Stimulated activated memory B cell treated with anti-CD40 and anti-IgM and Interleukin-4, amounts not matched to agents 10 μg/mL and 1 μg/mL and 100 μg/mL, for 72 hours (primary cell): ENCODE data around the gene NUDT13.

Experiments used
- ATAC-seq: fragments of 150-1000 bp; cut with Tn5 transposase; 2 replicates; pipeline ENCODE4 v1.10.0; 2021
- H3K27ac Mint-ChIP-seq: one replicate; pipeline ENCODE4 v1.8.0; 2022; ENCODE audit warnings: mild to moderate bottlenecking, mixed read lengths
- H3K27me3 Mint-ChIP-seq: one replicate; pipeline ENCODE4 v1.8.0; 2022; ENCODE audit warnings: mixed read lengths
- H3K36me3 Mint-ChIP-seq: one replicate; pipeline ENCODE4 v1.8.0; 2022; ENCODE audit warnings: mixed read lengths
- H3K4me1 Mint-ChIP-seq: one replicate; pipeline ENCODE4 v1.8.0; 2022; ENCODE audit warnings: mixed read lengths
- H3K4me3 Mint-ChIP-seq: one replicate; pipeline ENCODE4 v1.8.0; 2022; ENCODE audit warnings: mild to moderate bottlenecking, moderate library complexity, mixed read lengths
- H3K9me3 Mint-ChIP-seq: one replicate; pipeline ENCODE4 v1.8.0; 2022; ENCODE audit warnings: mixed read lengths

Gene NUDT13

DNA sequence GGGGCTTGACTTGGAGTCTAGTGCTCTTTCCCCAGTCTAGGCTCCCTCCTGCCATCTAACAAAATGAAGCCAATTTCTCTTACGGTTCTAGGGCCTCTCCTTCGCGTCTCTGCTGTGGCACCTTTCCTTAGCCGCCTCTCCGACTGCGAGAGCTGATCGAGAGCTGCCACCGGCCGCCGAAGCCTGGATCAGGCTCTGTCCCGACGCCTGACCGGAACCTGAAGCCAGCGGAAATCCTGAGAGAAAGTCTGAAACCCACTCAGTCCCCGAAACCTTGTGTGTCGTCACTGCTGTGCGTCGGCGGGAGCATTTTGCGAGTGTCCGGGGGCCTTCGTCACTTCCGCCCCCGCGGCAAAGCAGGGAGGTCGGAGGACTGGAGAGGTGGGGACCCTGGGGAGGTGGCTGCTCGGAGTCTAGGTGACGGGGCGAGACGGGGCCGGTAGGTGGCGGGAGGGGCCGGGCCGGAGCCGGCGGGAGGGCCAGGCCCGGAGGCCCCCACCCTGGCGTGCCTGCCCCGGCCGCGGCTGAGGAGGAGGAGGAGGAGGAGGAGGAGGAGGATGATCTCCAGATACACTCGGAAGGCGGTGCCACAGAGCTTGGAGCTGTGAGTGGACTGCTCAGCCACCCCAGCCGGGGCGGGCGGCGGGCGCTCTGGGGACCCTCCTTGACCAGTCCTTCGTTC is 57.7 kb downstream of the NUDT13 start, which contains the start of the genes ECD and FAM149B1:
TSS of gene ECD (minus strand) at position 226 of the 682 bp plus-strand sequence. CDS start 4,071 bp downstream, outside the sequence.
TSS of gene FAM149B1 (plus strand) at position 337 of the 682 bp plus-strand sequence. CDS start at position 558, 221 bp downstream.
- H3K4me1 Mint-ChIP-seq, result peaks cover 33% of the 10 kb centered on the region
- ATAC-seq, result peak; percentile 99
- H3K27me3 Mint-ChIP-seq, result no peaks in the 10 kb centered on the region
- H3K36me3 Mint-ChIP-seq, result peaks cover 20% of the 10 kb centered on the region
- peak within 1 kb of the TSS; percentile 94 for H3K27ac Mint-ChIP-seq
- H3K9me3 Mint-ChIP-seq, result no peaks in the 10 kb centered on the region
- H3K4me3 Mint-ChIP-seq, result peak within 1 kb of the TSS; percentile 99

DNA sequence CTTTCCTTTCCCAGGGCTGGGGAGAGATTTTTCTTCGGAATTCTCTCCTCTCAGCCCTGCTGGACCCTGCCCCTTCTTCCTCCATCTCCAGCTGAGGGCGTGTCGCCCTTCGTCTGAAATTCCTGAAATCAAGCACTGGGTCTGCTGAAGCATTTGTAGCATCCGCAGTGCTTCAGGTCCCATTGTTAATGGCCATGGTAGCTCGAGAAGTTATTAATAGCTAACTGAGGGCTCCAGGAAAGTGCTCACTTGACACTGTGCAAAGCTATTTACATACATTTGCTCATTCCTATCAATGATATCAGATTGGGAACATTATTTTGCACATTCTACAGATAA is 58.2 kb downstream of the NUDT13 start:
- no peak for ATAC-seq
- Mint-ChIP-seq H3K36me3 (peaks cover 20% of the 10 kb centered on the region), H3K4me3 (peak overlapping the region; percentile 99), H3K9me3 (no peaks in the 10 kb centered on the region), H3K27ac (peak overlapping the region; percentile 94), H3K27me3 (no peaks in the 10 kb centered on the region), H3K4me1 (peaks cover 30% of the 10 kb centered on the region)

DNA sequence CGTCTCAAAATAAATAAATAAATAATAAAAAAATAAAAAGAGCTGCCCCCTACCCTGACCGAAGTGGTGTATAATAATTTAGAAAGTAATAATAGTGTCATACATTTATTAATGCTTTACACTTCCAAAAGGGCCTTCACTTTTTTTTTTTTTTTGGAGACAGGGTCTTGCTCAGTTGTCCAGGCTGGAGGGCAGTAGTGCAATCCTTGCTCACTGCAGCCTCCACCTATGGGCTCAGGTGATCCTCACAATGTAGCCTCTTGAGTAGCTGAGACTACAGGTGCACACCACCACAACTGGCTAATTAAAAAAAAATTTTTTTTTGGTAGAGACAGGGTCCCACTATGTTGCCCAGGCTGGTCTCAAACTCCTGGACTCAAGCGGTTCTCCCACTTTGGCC is 59.1 kb downstream of the NUDT13 start:
- H3K4me1 Mint-ChIP-seq, result peaks cover 30% of the 10 kb centered on the region
- no peaks in the 10 kb centered on the region for H3K27me3 Mint-ChIP-seq
- peaks cover 20% of the 10 kb centered on the region for H3K36me3 Mint-ChIP-seq
- no peaks in the 10 kb centered on the region for H3K9me3 Mint-ChIP-seq
- no peak overlapping the region for H3K4me3 Mint-ChIP-seq
- ATAC-seq, result no peak
- H3K27ac Mint-ChIP-seq, result no peak overlapping the region

DNA sequence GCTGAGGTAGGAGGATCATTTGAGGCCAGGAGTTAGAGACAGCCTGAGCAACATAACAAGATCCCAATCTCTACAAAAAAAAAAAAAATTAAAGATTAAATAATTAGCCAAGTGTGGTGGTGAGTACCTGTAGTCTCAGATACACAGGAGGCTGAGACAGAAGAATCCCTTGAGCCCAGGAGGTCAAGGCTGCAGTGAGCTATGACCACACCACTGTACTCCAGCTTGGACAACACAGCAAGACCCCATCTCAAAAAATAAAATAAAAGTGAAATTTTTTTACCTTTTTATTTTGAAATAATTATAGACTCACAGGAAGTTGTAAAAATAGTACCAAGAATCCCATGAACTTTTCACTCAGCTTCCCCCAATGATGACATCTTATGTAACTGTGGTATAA is 62.6 kb downstream of the NUDT13 start:
- H3K4me1 Mint-ChIP-seq, result no peaks in the 10 kb centered on the region
- no peaks in the 10 kb centered on the region for H3K9me3 Mint-ChIP-seq
- H3K4me3 Mint-ChIP-seq, result no peak overlapping the region
- H3K27ac Mint-ChIP-seq, result no peak overlapping the region
- H3K27me3 Mint-ChIP-seq, result no peaks in the 10 kb centered on the region
- peaks cover 26% of the 10 kb centered on the region for H3K36me3 Mint-ChIP-seq
- no peak for ATAC-seq

DNA sequence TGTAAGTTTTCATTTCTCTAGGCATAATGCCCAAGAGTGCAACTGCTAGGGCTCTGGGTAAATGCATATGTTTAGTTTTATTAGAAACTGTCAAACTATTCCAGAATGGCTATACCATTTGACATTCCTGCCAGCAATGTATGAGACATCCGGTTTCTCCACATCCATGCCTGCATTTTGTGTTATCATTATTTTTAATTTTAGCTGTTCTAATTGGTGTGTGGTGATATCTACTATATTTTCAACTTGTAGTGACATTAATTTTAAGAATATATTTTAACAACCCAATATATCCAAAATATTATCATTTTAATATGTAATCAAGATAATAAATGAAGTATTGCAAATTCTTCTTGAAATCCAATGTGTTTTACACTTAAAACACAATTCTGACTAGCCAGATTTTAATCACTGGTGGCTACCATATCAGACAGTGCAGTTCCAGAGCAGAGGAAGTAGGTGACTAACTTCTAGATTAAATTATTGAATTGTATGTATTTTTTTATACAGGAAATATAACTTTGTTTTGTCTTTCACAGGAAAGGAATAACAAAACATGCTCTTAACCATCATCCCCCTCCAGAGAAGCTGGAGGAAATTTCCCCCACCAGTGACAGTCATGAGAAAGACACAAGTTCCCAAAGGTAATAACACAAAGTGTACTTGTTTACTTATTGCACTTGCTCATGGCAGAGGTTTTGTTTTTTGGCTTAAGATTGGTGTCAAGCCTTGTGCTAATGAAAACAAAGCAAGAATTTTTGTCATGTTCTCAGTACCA is 64.1 kb downstream of the NUDT13 start:
- peaks cover 33% of the 10 kb centered on the region for H3K36me3 Mint-ChIP-seq
- H3K4me1 Mint-ChIP-seq, result no peaks in the 10 kb centered on the region
- H3K9me3 Mint-ChIP-seq, result no peaks in the 10 kb centered on the region
- H3K27me3 Mint-ChIP-seq, result no peaks in the 10 kb centered on the region
- no peak overlapping the region for H3K27ac Mint-ChIP-seq
- ATAC-seq, result no peak
- no peak overlapping the region for H3K4me3 Mint-ChIP-seq
